NCI-H1092 treated with DMSO at 0.1 percent for 48 hours (cell line): ENCODE data around the gene PHTF1.
A peak's percentile ranks its signal among the peaks of the same experiment; 100 is the strongest.

Experiments
- DNase-seq: peaks from one replicate; lab custom pipeline; 2025; lab: John Stamatoyannopoulos, UW

The PHTF1 gene

GRCh38 chr1:113759333-113760101, at the start of gene PHTF1:
PHTF1 (minus strand) TSS chr1:113759486; CDS start chr1:113758703, 783 bp downstream.
- DNase-seq: peak; percentile 84

- DNase-seq: no peak
These were observed 49.3 kb upstream of the PHTF1 start for GRCh38 chr1:113808450-113809195.

- DNase-seq: no peak
These were observed 46.4 kb upstream of the PHTF1 start for GRCh38 chr1:113805639-113806038.

- DNase-seq: no peak
These were observed 45.9 kb upstream of the PHTF1 start for GRCh38 chr1:113805256-113805531.

GRCh38 chr1:113804421-113805255, 45.4 kb upstream of the PHTF1 start:
- no peak for DNase-seq

GRCh38 chr1:113802367-113803007, 43.2 kb upstream of the PHTF1 start:
- DNase-seq: no peak

GRCh38 chr1:113800487-113800886, 41.2 kb upstream of the PHTF1 start:
- no peak for DNase-seq

GRCh38 chr1:113797472-113797871, 38.2 kb upstream of the PHTF1 start:
- DNase-seq: no peak

GRCh38 chr1:113793878-113794834, 34.9 kb upstream of the PHTF1 start:
- DNase-seq: no peak

GRCh38 chr1:113792986-113793385, 33.7 kb upstream of the PHTF1 start:
- DNase-seq: no peak

- no peak for DNase-seq
These were observed 33.2 kb upstream of the PHTF1 start for GRCh38 chr1:113792471-113792870.

GRCh38 chr1:113788802-113789201, 29.5 kb upstream of the PHTF1 start:
- no peak for DNase-seq

- no peak for DNase-seq
These were observed 28.4 kb upstream of the PHTF1 start for GRCh38 chr1:113787663-113788062.

- DNase-seq: no peak
These were observed 26.8 kb upstream of the PHTF1 start for GRCh38 chr1:113786069-113786468.

- no peak for DNase-seq
These were observed 25.0 kb upstream of the PHTF1 start for GRCh38 chr1:113784104-113784779.

GRCh38 chr1:113783254-113784103, 24.2 kb upstream of the PHTF1 start:
- DNase-seq: no peak

- DNase-seq: no peak
These were observed 23.1 kb upstream of the PHTF1 start for GRCh38 chr1:113782406-113782805.

GRCh38 chr1:113780374-113781146, 21.3 kb upstream of the PHTF1 start:
- no peak for DNase-seq

GRCh38 chr1:113779542-113779941, 20.3 kb upstream of the PHTF1 start:
- DNase-seq: no peak
